ENCODE data around the gene DYRK1A.

DNA sequence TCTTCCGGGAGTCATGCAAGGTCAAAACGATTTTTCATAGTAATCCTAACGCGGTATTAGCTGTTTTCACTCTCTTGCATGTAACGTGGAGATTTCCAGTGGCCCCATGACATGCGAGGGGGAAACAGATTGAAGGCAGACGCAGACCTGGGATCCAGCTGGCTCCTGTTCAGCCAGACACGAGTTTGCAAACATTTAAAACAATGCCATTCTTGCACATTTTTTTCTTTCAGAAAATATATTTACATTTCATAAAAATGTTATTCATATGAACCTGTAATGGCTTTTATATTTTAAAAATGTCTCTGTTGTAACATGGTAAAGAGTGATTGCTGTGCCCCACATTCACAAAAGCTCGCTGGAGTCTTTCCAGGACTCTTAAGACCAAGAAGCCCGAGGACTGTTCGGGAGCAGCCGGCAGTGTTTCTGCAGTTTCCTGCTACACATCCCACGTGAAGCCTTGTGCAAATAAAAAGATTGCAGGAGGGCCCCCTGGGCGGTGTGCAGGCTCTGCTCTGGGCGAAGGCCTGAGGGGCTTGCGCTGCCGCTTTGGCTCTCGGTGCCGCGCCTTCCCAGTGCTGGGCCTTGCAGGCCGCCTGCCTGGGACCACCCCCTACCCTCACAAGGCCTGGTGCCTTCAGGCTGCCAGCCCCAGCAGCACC, 184.9 kb downstream of the DYRK1A start:
- no peak for TF ChIP-seq EZH2 (IDR thresholded peaks at IDR 0.05; ENCODE audit: low read depth)
- TF ChIP-seq, protein P1, sequence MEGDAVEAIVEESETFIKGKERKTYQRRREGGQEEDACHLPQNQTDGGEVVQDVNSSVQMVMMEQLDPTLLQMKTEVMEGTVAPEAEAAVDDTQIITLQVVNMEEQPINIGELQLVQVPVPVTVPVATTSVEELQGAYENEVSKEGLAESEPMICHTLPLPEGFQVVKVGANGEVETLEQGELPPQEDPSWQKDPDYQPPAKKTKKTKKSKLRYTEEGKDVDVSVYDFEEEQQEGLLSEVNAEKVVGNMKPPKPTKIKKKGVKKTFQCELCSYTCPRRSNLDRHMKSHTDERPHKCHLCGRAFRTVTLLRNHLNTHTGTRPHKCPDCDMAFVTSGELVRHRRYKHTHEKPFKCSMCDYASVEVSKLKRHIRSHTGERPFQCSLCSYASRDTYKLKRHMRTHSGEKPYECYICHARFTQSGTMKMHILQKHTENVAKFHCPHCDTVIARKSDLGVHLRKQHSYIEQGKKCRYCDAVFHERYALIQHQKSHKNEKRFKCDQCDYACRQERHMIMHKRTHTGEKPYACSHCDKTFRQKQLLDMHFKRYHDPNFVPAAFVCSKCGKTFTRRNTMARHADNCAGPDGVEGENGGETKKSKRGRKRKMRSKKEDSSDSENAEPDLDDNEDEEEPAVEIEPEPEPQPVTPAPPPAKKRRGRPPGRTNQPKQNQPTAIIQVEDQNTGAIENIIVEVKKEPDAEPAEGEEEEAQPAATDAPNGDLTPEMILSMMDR (conservative IDR thresholded peaks at IDR 0.05) = no peak
